Right lobe of liver (tissue), 4 donors: ENCODE results near the gene GOLGA7B.
"Not testable (repeated sequence)": the region's sequence is repeated elsewhere in the genome, so short reads cannot be mapped to it uniquely, and the experiment has no call there.

Experiments used
- POLR2A ChIP-seq: fragments of 450-650 bp; IDR thresholded peaks from one replicate; pipeline ENCODE4 v1.6.1; 2017; ENCODE audit warnings: antibody characterized with exemption, mild to moderate bottlenecking
- TF ChIP-seq, protein P1 (sequence below), 4 donors: fragments of 200-600 bp in 3 of 4; fragments of 450-650 bp in 1 of 4; IDR thresholded peaks; one replicate each; pipeline versions ENCODE4 v1.5.1 to v1.8.0; 2016 to 2022; ENCODE audit warnings: antibody characterized with exemption in 4 of 4, mild to moderate bottlenecking in 2 of 4
- donor health status: DM: no; HTN: no; CAD: no.
- donor health status: DM: no; HTN: no; CAD: no.
- donor health status: DM: no; HTN: yes; CAD: no.

DNA sequence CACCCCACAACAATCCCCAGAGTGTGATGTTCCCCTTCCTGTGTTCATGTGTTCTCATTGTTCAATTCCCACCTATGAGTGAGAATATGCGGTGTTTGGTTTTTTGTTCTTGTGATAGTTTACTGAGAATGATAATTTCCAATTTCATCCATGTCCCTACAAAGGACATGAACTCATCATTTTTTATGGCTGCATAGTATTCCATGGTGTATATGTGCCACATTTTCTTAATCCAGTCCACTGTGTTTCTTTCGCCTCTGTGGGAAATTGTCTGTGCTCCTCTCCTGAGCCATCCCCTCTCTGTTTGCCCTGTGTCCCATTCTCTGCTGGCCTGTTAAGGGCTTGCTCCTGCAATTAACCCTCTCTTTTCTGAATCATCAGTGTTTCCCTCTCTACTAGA is 5.7 kb upstream of the GOLGA7B start:
- TF ChIP-seq, protein P1, sequence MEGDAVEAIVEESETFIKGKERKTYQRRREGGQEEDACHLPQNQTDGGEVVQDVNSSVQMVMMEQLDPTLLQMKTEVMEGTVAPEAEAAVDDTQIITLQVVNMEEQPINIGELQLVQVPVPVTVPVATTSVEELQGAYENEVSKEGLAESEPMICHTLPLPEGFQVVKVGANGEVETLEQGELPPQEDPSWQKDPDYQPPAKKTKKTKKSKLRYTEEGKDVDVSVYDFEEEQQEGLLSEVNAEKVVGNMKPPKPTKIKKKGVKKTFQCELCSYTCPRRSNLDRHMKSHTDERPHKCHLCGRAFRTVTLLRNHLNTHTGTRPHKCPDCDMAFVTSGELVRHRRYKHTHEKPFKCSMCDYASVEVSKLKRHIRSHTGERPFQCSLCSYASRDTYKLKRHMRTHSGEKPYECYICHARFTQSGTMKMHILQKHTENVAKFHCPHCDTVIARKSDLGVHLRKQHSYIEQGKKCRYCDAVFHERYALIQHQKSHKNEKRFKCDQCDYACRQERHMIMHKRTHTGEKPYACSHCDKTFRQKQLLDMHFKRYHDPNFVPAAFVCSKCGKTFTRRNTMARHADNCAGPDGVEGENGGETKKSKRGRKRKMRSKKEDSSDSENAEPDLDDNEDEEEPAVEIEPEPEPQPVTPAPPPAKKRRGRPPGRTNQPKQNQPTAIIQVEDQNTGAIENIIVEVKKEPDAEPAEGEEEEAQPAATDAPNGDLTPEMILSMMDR (IDR thresholded peaks at IDR 0.05): not testable (repeated sequence)
- not testable (repeated sequence) for TF ChIP-seq POLR2A
